G401.6 (cell line): ENCODE measurements around the gene CRYBB1.

ENCODE experiments used
- FAIRE-seq: peaks from 2 replicates; lab custom pipeline; 2012; peaks lifted over from hg19 to GRCh38; lab: Jason Lieb, UNC

Gene CRYBB1

DNA sequence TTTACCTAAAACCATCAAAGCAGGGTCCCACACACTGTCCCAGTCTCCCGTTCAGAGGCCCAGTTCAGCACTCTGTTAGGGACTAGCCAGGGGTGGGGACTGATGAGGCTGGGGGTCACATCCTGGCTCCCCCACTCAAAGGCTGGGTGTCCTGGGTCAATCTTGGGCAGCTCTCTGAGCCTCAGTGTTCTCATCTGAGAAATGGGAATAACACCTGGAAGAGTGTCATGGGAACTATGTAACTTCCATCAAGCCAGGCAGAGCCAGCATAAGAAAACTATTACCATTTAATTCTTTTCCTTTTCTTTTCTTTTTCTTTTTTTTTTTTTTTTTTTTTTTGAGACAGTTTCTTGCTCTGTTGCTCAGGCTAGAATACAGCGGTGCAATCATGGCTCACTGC, 66.3 kb downstream of the CRYBB1 start:
- FAIRE-seq = no peak

DNA sequence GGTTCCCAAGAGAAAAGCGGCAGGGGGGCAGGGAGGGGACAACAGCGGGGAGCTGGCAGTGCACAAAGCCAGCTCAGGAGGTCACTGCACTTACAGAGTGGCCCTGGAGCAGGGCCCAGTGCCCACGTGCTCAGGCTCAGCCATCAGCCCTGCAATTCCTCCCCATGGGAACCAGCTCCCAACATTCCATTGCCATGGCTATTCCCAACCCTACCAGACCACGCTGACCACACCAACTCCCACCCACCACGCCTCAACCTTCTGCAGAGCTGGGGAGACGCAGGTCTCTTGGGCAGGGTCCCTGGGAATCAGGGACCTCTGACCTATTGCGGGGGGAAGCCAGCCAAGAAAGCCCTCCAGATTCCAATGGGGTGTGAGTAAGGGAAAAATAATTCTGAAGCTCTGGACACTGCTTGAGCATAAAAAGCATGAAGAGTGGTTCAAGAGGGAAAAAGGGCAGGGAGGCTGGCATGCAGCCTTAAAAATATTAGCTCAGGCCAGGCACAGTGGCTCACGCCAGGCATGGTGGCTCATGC, 67.3 kb downstream of the CRYBB1 start:
- FAIRE-seq = no peak

DNA sequence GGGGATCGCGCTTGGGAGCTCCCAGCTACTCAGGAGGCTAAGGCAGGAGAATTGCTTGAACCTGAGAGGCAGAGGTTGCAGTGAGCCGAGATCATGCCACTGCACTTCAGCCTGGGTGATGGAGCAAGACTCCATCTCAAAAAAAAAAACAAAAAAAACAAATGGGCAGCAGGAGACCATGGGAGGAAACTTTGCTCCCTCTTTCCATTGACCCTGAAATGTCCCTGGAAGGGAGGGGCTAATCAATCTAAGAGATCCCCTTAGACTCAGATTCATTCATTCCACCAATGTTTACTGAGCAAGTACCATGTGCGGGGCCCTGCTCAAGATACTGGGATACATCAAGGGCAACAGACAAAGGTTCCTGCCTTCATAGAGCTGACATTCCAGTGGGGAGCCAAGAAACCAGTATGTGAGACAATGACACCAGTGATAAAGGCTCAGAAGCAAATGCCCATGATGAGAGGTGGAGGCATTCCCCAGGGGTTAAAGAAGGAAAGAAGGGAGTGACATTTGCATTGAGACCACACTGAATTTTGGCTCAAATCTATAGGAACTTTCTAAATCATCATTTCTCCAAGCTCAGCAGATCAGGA, 67.8 kb downstream of the CRYBB1 start:
- FAIRE-seq = no peak
